NT2/D1 (cell line): ENCODE measurements around the gene MAGEA9B.
"Not testable (repeated sequence)": the region's sequence is repeated elsewhere in the genome, so short reads cannot be mapped to it uniquely, and the experiment has no call there.

ENCODE experiments used
- DNase-seq: peaks from one replicate; pipeline ENCODE4 v3.0.0-alpha.2; 2011; ENCODE audit warnings: low read depth, low spot score
- H3K27me3 ChIP-seq: 2 replicates; pipeline ENCODE4 v1.6.0; 2011; ENCODE audit warnings: mild to moderate bottlenecking; ENCODE audit not compliant: insufficient read length, insufficient read depth
- H3K36me3 ChIP-seq: 2 replicates; pipeline ENCODE4 v1.6.1; 2011; ENCODE audit warnings: mild to moderate bottlenecking, low read length, mixed read lengths; ENCODE audit not compliant: insufficient read depth, insufficient read length
- H3K4me1 ChIP-seq: 2 replicates; pipeline ENCODE4 v1.5.1; 2011; ENCODE audit not compliant: insufficient read depth, insufficient read length
- H3K4me3 ChIP-seq: 2 replicates; pipeline ENCODE4 v1.5.1; 2011; ENCODE audit warnings: low read depth; ENCODE audit not compliant: insufficient read length
- H3K9ac ChIP-seq: 2 replicates; pipeline ENCODE4 v1.6.0; 2011; ENCODE audit warnings: low read depth; ENCODE audit not compliant: insufficient read length
- H3K9me3 ChIP-seq: 2 replicates; pipeline ENCODE4 v1.5.1; 2011; ENCODE audit warnings: mild to moderate bottlenecking, low read length; ENCODE audit not compliant: insufficient read depth
- SUZ12 ChIP-seq: IDR thresholded peaks from 2 replicates; pipeline ENCODE4 v1.6.1; 2011; ENCODE audit not compliant: insufficient read length, insufficient read depth; ENCODE audit errors: extremely low read depth
- YY1 ChIP-seq: IDR thresholded peaks from 2 replicates; pipeline ENCODE4 v1.6.1; 2011; ENCODE audit not compliant: insufficient read length, insufficient read depth
- ZNF274 ChIP-seq: IDR thresholded peaks from 2 replicates; pipeline ENCODE4 v1.6.1; 2011; ENCODE audit warnings: mild to moderate bottlenecking, low read depth, low read length

The MAGEA9B gene

GRCh38 chrX:149540131-149540620 is 47.1 kb downstream of the MAGEA9B start:
- TF ChIP-seq SUZ12 (no peak), YY1 (no peak), ZNF274 (no peak)
- Histone ChIP-seq H3K4me3 (no peak overlapping the region), H3K36me3 (no peaks in the 10 kb centered on the region), H3K4me1 (no peaks in the 10 kb centered on the region), H3K27me3 (peaks cover 9% of the 10 kb centered on the region), H3K9me3 (no peaks in the 10 kb centered on the region), H3K9ac (no peak overlapping the region)
- peak; percentile 44 for DNase-seq

- Histone ChIP-seq H3K27me3 (peaks cover 9% of the 10 kb centered on the region), H3K9ac (peak overlapping the region; percentile 56), H3K4me1 (no peaks in the 10 kb centered on the region), H3K9me3 (no peaks in the 10 kb centered on the region), H3K4me3 (peak overlapping the region; percentile 24), H3K36me3 (no peaks in the 10 kb centered on the region)
- DNase-seq, result peak; percentile 74
- TF ChIP-seq YY1 (no peak), SUZ12 (no peak), ZNF274 (no peak)
Measured at GRCh38 chrX:149539283-149540130, 47.8 kb downstream of the MAGEA9B start.

GRCh38 chrX:149537474-149537873 is 49.8 kb downstream of the MAGEA9B start:
- H3K9ac ChIP-seq, H3K4me3 ChIP-seq, H3K27me3 ChIP-seq, H3K9me3 ChIP-seq, H3K36me3 ChIP-seq, DNase-seq, H3K4me1 ChIP-seq: not testable (repeated sequence)

- DNase-seq, result not testable (repeated sequence)
Measured at GRCh38 chrX:149534926-149535602, 52.2 kb downstream of the MAGEA9B start.

GRCh38 chrX:149533999-149534398 is 53.3 kb downstream of the MAGEA9B start:
- H3K27me3 ChIP-seq, DNase-seq, H3K36me3 ChIP-seq, H3K9me3 ChIP-seq, H3K4me1 ChIP-seq, H3K9ac ChIP-seq, H3K4me3 ChIP-seq: not testable (repeated sequence)

More at GRCh38 chrX:149534926-149535602, 52.2 kb downstream of the MAGEA9B start:
- H3K4me1 ChIP-seq, H3K9ac ChIP-seq, H3K9me3 ChIP-seq, H3K36me3 ChIP-seq, H3K4me3 ChIP-seq, H3K27me3 ChIP-seq: not testable (repeated sequence)

- H3K4me3 ChIP-seq, DNase-seq: not testable (repeated sequence)
Measured at GRCh38 chrX:149532868-149533267, 54.4 kb downstream of the MAGEA9B start.

More at GRCh38 chrX:149532868-149533267, 54.4 kb downstream of the MAGEA9B start:
- not testable (repeated sequence) for H3K9ac ChIP-seq, H3K36me3 ChIP-seq, H3K4me1 ChIP-seq, H3K27me3 ChIP-seq, H3K9me3 ChIP-seq
